HL-60 (cell line): ENCODE results near the gene PCNP.

Experiments
- CTCF ChIP-seq: IDR thresholded peaks from one replicate; pipeline ENCODE4 v1.5.1; 2011; ENCODE audit warnings: low read length, control low read depth, inconsistent platforms; ENCODE audit not compliant: insufficient read depth
- POLR2AphosphoS5 ChIP-seq: IDR thresholded peaks from 2 replicates; pipeline ENCODE4 v1.6.1; 2012; ENCODE audit warnings: low read depth

- TF ChIP-seq POLR2AphosphoS5 (no peak), CTCF (no peak)
These were observed 65.4 kb downstream of the PCNP start for GRCh38 chr3:101639280-101639963.
